GM20431 (cell line): Measurements from ENCODE around the gene ZNF254.

Source experiments
- in situ Hi-C: fragments of 300-500 bp; cut with MseI, MboI; formaldehyde crosslinking; loops from one replicate; pipeline ENCODE4 v1.15.0; 2020; ENCODE audit warnings: low sequenced_read_pairs; ENCODE audit not compliant: unreplicated experiment

ZNF254 gene

DNA sequence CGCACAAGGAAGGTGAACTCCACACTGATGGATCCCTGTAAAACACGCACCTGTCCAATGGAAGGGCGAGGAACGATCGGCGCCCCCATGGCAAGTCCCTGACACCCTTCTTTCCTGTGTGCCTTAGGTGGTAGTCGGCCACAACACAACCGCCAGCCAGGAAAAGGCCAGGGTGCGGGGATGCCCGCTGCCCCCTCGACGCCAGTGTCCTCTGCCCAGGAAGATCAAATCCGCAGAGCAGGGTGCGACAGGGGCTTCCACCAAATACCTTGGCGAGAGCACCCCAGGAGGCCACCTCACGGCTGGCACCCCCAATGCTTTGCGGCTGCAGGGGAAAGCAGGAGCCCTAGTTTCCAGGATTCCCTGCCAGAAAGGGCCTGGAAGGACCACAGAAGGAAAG is 91.2 kb downstream of the ZNF254 start:
- in situ Hi-C loops: no loop called here
